Subcutaneous abdominal adipose tissue (tissue), 5 donors: ENCODE measurements around the gene COL5A3.

Experiments used
- H3K27ac ChIP-seq: one replicate; pipeline ENCODE4 v1.7.0; 2013; ENCODE audit warnings: low read depth, mild to moderate bottlenecking, inconsistent platforms, low read length, moderate library complexity
- H3K27me3 ChIP-seq, 5 donors: one replicate each; pipeline ENCODE4 v1.7.0; 2013; ENCODE audit warnings: low read length in 5 of 5, inconsistent platforms in 1 of 5; ENCODE audit not compliant: control insufficient read depth in 5 of 5, insufficient read depth in 4 of 5
- H3K36me3 ChIP-seq, 5 donors: one replicate each; pipeline ENCODE4 v1.7.0; 2013; ENCODE audit warnings: low read length in 5 of 5; ENCODE audit not compliant: control insufficient read depth in 5 of 5, insufficient read depth in 5 of 5
- H3K4me1 ChIP-seq, 5 donors: one replicate each; pipeline ENCODE4 v1.7.0; 2013; ENCODE audit warnings: low read length in 5 of 5, mild to moderate bottlenecking in 3 of 5, moderate library complexity in 1 of 5; ENCODE audit not compliant: control insufficient read depth in 5 of 5, insufficient read depth in 5 of 5
- H3K4me3 ChIP-seq, 5 donors: one replicate each; pipeline ENCODE4 v1.7.0; 2013; ENCODE audit warnings: low read length in 5 of 5, low read depth in 1 of 5
- H3K9ac ChIP-seq, 5 donors: one replicate each; pipeline ENCODE4 v1.7.0; 2013; ENCODE audit warnings: low read length in 5 of 5, mild to moderate bottlenecking in 4 of 5, moderate library complexity in 3 of 5
- H3K9me3 ChIP-seq, 5 donors: one replicate each; pipeline ENCODE4 v1.7.0; 2013; ENCODE audit warnings: low read length in 5 of 5; ENCODE audit not compliant: control insufficient read depth in 5 of 5
- donor health status: healthy.
- donor health status: healthy.
- donor health status: healthy.
- donor health status: healthy.
- donor health status: healthy.

Gene COL5A3

DNA sequence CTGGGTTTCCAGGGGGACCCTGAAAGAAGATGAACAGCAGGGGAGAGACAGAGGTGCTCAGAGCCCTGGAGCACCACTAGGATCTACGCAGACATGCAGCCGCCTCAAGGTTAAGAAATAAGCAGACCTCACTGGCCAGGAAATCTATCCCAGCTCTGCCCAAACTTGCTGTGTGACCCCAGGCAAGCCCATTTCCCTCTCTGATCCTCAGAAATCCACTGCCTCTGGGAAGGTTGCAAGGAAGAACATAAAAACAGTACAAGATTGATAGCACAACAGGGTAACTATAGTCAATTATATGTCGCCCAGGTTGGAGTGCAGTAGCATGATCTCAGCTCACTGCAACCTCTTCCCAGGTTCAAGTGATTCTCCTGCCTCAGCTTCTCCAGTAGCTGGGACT lies 20.8 kb downstream of the COL5A3 start:
- peaks cover 0 to 72% (median 58%) of the 10 kb centered on the region in 5 donors for H3K36me3 ChIP-seq
- H3K4me3 ChIP-seq = no peak overlapping the region
- no peak overlapping the region for H3K27ac ChIP-seq
- H3K9ac ChIP-seq = no peak overlapping the region
- peaks cover 0 to 22% (median 19%) of the 10 kb centered on the region in 5 donors for H3K4me1 ChIP-seq
- no peaks in the 10 kb centered on the region for H3K27me3 ChIP-seq
- no peaks in the 10 kb centered on the region for H3K9me3 ChIP-seq

- no peak overlapping the region for H3K9ac ChIP-seq
- H3K27ac ChIP-seq = peak overlapping the region; percentile 67
- peaks cover 0 to 69% (median 45%) of the 10 kb centered on the region in 5 donors for H3K36me3 ChIP-seq
- H3K4me3 ChIP-seq = no peak overlapping the region
- peaks cover 0 to 30% (median 25%) of the 10 kb centered on the region in 5 donors for H3K4me1 ChIP-seq
- no peaks in the 10 kb centered on the region for H3K27me3 ChIP-seq
- H3K9me3 ChIP-seq = no peaks in the 10 kb centered on the region
Observed at GRCh38 chr19:9986787-9987281, 23.5 kb downstream of the COL5A3 start.

GRCh38 chr19:9981406-9982260 lies 28.7 kb downstream of the COL5A3 start:
- Histone ChIP-seq H3K27me3 (no peaks in the 10 kb centered on the region), H3K4me1 (peaks cover 0 to 16% (median 10%) of the 10 kb centered on the region in 5 donors), H3K27ac (peak overlapping the region; percentile 45), H3K4me3 (no peak overlapping the region), H3K9me3 (no peaks in the 10 kb centered on the region), H3K9ac (no peak overlapping the region), H3K36me3 (peaks cover 6 to 86% (median 69%) of the 10 kb centered on the region in 5 donors)

DNA sequence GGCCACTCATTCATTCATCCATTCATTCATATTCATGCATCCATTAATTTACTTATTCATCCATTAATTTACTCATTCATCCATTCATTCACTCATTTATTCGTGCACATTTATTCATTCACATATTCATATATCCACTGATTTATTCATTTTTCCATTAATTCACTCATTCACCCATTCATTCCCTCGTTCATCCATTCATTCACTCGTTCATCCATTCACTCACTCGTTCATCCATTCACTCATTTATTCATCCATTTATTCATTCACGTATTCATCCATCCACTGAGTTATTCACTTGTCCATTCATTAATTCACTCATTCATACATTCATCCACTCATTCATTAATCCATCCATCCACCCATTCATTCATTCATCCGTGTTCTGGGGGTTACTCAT lies 38.2 kb downstream of the COL5A3 start:
- H3K4me1 ChIP-seq = no peaks in the 10 kb centered on the region
- peaks cover 0 to 4% (median 0%) of the 10 kb centered on the region in 5 donors for H3K27me3 ChIP-seq
- H3K9ac ChIP-seq = no peak overlapping the region
- H3K27ac ChIP-seq = no peak overlapping the region
- H3K4me3 ChIP-seq = no peak overlapping the region
- H3K36me3 ChIP-seq = peaks cover 12 to 94% (median 89%) of the 10 kb centered on the region in 5 donors
- H3K9me3 ChIP-seq = no peaks in the 10 kb centered on the region

DNA sequence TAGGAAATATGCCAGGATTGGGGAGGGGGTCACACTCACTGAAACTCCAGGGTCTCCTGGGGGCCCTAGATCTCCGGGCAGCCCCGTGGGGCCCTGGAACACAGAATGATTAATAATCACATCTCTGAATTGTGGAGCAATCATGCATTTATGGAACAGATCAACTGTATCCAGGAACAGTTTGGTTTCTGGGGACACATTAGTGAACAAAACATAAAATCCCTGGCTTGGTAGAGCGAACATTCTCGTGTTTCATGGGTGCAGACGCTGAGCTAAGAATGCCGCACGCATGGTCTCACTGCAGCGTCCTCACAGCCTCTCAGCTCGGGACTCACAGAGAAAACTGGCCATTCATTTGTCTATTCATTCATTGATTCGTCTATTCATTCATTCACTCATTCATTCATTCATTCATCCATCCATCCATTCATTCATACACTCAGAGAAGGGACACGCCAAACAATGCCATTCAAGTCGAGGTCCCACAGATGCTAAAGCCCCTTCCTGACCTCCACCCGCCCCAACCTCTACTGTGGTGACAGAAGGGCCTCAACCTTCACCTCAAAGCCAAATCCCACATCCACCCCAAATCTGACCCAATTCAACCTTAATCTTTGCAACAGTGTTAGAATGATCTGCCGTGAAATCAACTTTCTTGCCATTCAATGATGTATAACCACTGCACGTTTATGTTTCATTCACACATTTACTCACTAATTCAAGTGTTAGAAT lies 39.0 kb downstream of the COL5A3 start:
- Histone ChIP-seq H3K27ac (no peak overlapping the region), H3K36me3 (peaks cover 12 to 94% (median 86%) of the 10 kb centered on the region in 5 donors), H3K9ac (no peak overlapping the region), H3K9me3 (no peaks in the 10 kb centered on the region), H3K4me1 (no peaks in the 10 kb centered on the region), H3K27me3 (peaks cover 0 to 6% (median 0%) of the 10 kb centered on the region in 5 donors), H3K4me3 (no peak overlapping the region)

DNA sequence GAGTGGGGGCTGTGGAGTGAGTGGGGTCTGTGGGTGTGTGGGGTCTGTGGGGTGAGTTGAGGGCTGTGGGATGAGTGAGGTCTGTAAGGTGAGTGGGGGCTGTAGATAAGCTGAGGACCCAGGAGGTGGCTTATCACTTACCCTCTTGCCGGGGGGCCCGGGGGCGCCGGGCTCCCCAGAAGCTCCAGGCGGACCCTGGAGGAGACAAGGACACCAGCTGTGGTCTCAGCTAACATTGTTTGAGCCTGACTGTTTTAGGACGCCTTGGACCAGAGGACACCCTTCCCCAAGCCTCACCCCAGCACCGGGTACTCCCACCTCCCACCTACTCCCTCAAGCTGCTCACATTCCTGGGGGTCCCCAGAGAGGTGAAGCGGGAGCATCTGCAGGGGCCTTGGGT lies 39.8 kb downstream of the COL5A3 start:
- Histone ChIP-seq H3K36me3 (peaks cover 9 to 94% (median 77%) of the 10 kb centered on the region in 5 donors), H3K4me3 (no peak overlapping the region), H3K9me3 (no peaks in the 10 kb centered on the region), H3K9ac (no peak overlapping the region), H3K27me3 (peaks cover 0 to 6% (median 0%) of the 10 kb centered on the region in 5 donors), H3K27ac (no peak overlapping the region), H3K4me1 (no peaks in the 10 kb centered on the region)

DNA sequence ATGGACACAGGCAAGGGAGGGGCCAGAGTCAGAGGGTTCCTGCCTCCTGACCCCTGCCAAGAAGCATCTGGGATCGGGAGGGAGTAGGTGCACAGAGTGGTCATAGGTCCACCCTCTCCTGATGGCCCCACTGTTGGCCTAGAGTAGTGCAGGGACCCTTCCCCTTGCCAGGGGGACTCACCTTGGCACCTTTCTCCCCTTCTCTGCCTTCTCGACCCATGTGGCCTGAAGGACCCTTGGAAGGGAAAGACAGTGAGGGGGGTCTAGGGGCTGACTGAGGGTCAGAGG lies 40.7 kb downstream of the COL5A3 start:
- H3K9ac ChIP-seq = peak overlapping the region in 1 of 5 donors; percentile 38
- H3K9me3 ChIP-seq = no peaks in the 10 kb centered on the region
- no peak overlapping the region for H3K27ac ChIP-seq
- no peak overlapping the region for H3K4me3 ChIP-seq
- H3K4me1 ChIP-seq = no peaks in the 10 kb centered on the region
- H3K27me3 ChIP-seq = peaks cover 0 to 6% (median 0%) of the 10 kb centered on the region in 5 donors
- peaks cover 9 to 93% (median 73%) of the 10 kb centered on the region in 5 donors for H3K36me3 ChIP-seq

GRCh38 chr19:9968820-9969687 lies 41.2 kb downstream of the COL5A3 start:
- H3K4me1 ChIP-seq = no peaks in the 10 kb centered on the region
- peaks cover 9 to 94% (median 72%) of the 10 kb centered on the region in 5 donors for H3K36me3 ChIP-seq
- no peak overlapping the region for H3K4me3 ChIP-seq
- peaks cover 0 to 6% (median 0%) of the 10 kb centered on the region in 5 donors for H3K27me3 ChIP-seq
- no peaks in the 10 kb centered on the region for H3K9me3 ChIP-seq
- peak overlapping the region in 1 of 5 donors; percentile 38 for H3K9ac ChIP-seq
- no peak overlapping the region for H3K27ac ChIP-seq

- Histone ChIP-seq H3K36me3 (peaks cover 9 to 92% (median 67%) of the 10 kb centered on the region in 5 donors), H3K9ac (no peak overlapping the region), H3K27me3 (peaks cover 0 to 6% (median 0%) of the 10 kb centered on the region in 5 donors), H3K4me1 (no peaks in the 10 kb centered on the region), H3K27ac (no peak overlapping the region), H3K9me3 (no peaks in the 10 kb centered on the region), H3K4me3 (no peak overlapping the region)
Observed at GRCh38 chr19:9967326-9967725, 43.0 kb downstream of the COL5A3 start.
